GM12891 (cell line): Measurements from ENCODE around the gene FHOD1.

Experiments used
- PAX5 ChIP-seq: IDR thresholded peaks from 2 replicates; pipeline ENCODE4 v1.6.1; 2011; ENCODE audit warnings: low read length, moderate library complexity, mild to moderate bottlenecking; ENCODE audit not compliant: insufficient read depth, severe bottlenecking
- POLR2A ChIP-seq: IDR thresholded peaks from 2 replicates; pipeline ENCODE4 v1.6.1; 2011; ENCODE audit warnings: low read depth, low read length, control low read depth
- POLR2AphosphoS5 ChIP-seq: IDR thresholded peaks from 2 replicates; pipeline ENCODE4 v1.6.1; 2011; ENCODE audit warnings: low read depth, low read length, control low read depth
- POU2F2 ChIP-seq: IDR thresholded peaks from 2 replicates; pipeline ENCODE4 v1.6.1; 2011; ENCODE audit warnings: low read depth, mild to moderate bottlenecking, control low read depth, low read length, moderate library complexity
- SPI1 ChIP-seq: IDR thresholded peaks from 2 replicates; pipeline ENCODE4 v1.6.1; 2011; ENCODE audit warnings: low read depth, low read length, control low read depth
- TAF1 ChIP-seq: IDR thresholded peaks from 2 replicates; pipeline ENCODE4 v1.6.1; 2011; ENCODE audit warnings: low read depth, low read length, control low read depth

GRCh38 chr16:67242138-67242730 is 5.0 kb downstream of the FHOD1 start:
- TF ChIP-seq POLR2A: no peak
- no peak for TF ChIP-seq TAF1
- no peak for TF ChIP-seq POLR2AphosphoS5
- no peak for TF ChIP-seq SPI1
- no peak for TF ChIP-seq PAX5
- TF ChIP-seq POU2F2: no peak
